Measurements from ENCODE around the gene TMED6.

Gene TMED6

GRCh38 chr16:69324013-69324531, 27.5 kb downstream of the TMED6 start:
- DNase-seq (ENCODE audit: low read depth in 3 of 3): no peak

GRCh38 chr16:69323415-69323814, 28.2 kb downstream of the TMED6 start:
- no peak for DNase-seq (ENCODE audit: low read depth in 3 of 3)

- no peak for DNase-seq (ENCODE audit: low read depth in 3 of 3)
Measured at GRCh38 chr16:69322343-69322742, 29.2 kb downstream of the TMED6 start.

GRCh38 chr16:69321080-69321479, 30.5 kb downstream of the TMED6 start:
- no peak for DNase-seq (ENCODE audit: low read depth in 3 of 3)

GRCh38 chr16:69320740-69321073, 30.9 kb downstream of the TMED6 start:
- no peak for DNase-seq (ENCODE audit: low read depth in 3 of 3)

GRCh38 chr16:69319826-69320739, 31.5 kb downstream of the TMED6 start:
- DNase-seq (ENCODE audit: low read depth in 3 of 3): no peak

- DNase-seq (ENCODE audit: low read depth in 3 of 3): no peak
Measured at GRCh38 chr16:69319381-69319780, 32.2 kb downstream of the TMED6 start.

- DNase-seq (ENCODE audit: low read depth in 3 of 3): no peak
Measured at GRCh38 chr16:69318911-69319289, 32.7 kb downstream of the TMED6 start.

GRCh38 chr16:69318177-69318910, 33.2 kb downstream of the TMED6 start:
- no peak for DNase-seq (ENCODE audit: low read depth in 3 of 3)

GRCh38 chr16:69316595-69317034, 35.0 kb downstream of the TMED6 start:
- no peak for DNase-seq (ENCODE audit: low read depth in 3 of 3)

GRCh38 chr16:69315486-69316311, 35.9 kb downstream of the TMED6 start:
- no peak for DNase-seq (ENCODE audit: low read depth in 3 of 3)

- no peak for DNase-seq (ENCODE audit: low read depth in 3 of 3)
Measured at GRCh38 chr16:69314534-69314933, 37.1 kb downstream of the TMED6 start.

- DNase-seq (ENCODE audit: low read depth in 3 of 3): no peak
Measured at GRCh38 chr16:69313469-69313868, 38.1 kb downstream of the TMED6 start.

GRCh38 chr16:69311533-69312387, 39.8 kb downstream of the TMED6 start:
- no peak for DNase-seq (ENCODE audit: low read depth in 3 of 3)

- peak; percentile 95 to 98 (median 96) for DNase-seq (ENCODE audit: low read depth in 3 of 3)
Measured at GRCh38 chr16:69310653-69311532, 40.7 kb downstream of the TMED6 start, which contains the start of gene VPS4A. Gene VPS4A (plus strand): TSS chr16:69311350. CDS start chr16:69311512, 162 bp downstream.

GRCh38 chr16:69309316-69309715, 42.3 kb downstream of the TMED6 start:
- DNase-seq (ENCODE audit: low read depth in 3 of 3): no peak

GRCh38 chr16:69307856-69308255, 43.7 kb downstream of the TMED6 start:
- no peak for DNase-seq (ENCODE audit: low read depth in 3 of 3)

- DNase-seq (ENCODE audit: low read depth in 3 of 3): no peak
Measured at GRCh38 chr16:69307091-69307490, 44.5 kb downstream of the TMED6 start.

GRCh38 chr16:69306031-69306430, 45.6 kb downstream of the TMED6 start:
- no peak for DNase-seq (ENCODE audit: low read depth in 3 of 3)

GRCh38 chr16:69302301-69302700, 49.3 kb downstream of the TMED6 start:
- no peak for DNase-seq (ENCODE audit: low read depth in 3 of 3)
